A549 (cell line): ENCODE measurements around the gene XYLT1. TPM values are rescaled to one million over a fixed set of nuclear protein-coding genes. Genes with fewer than 3 reads are reported as not detected.

ENCODE experiments used
- ATAC-seq, 2 experiments: fragments of 200-7000 bp in 1 of 2; fragments of >200 bp in 1 of 2; cut with Nextera tagmentation in 1 of 2; cut with Tn5 transposase in 1 of 2; 3 replicates each; pipeline versions ENCODE4 v1.8.0 to v1.9.1; 2018 to 2020; ENCODE audit warnings: mild to moderate bottlenecking in 1 of 2, moderate library complexity in 1 of 2
- CTCF ChIA-PET: fragments of 300-600 bp; sonication (Branson Sonifier 250); formaldehyde crosslinking; extraction: SDS; loops from one replicate; lab custom pipeline; 2021; ENCODE audit warnings: antibody characterized with exemption, inconsistent platforms; lab: Yijun Ruan, JAX
- POLR2A ChIA-PET: fragments of 350-600 bp; formaldehyde crosslinking; extraction: SDS; loops from one replicate; lab custom pipeline; 2021; ENCODE audit warnings: antibody characterized with exemption, inconsistent platforms; lab: Yijun Ruan, JAX
- DNase-seq, 2 experiments: peaks; one replicate each; pipeline versions ENCODE4 v3.0.0 to v3.0.0-alpha.2; 2011 to 2016; ENCODE audit warnings: low read depth in 1 of 2, low spot score in 1 of 2
- FAIRE-seq: peaks from 2 replicates; lab custom pipeline; 2011; peaks lifted over from hg19 to GRCh38; lab: Jason Lieb, UNC
- H3K27ac ChIP-seq, 2 experiments: fragments of >200 bp; sonication (Bioruptor Twin); formaldehyde crosslinking; 3 replicates each; pipeline ENCODE4 v1.5.1; 2016 to 2017
- H3K4me1 ChIP-seq: fragments of >200 bp; sonication (Bioruptor Twin); formaldehyde crosslinking; 3 replicates; pipeline ENCODE4 v1.6.1; 2016
- H3K4me2 ChIP-seq: fragments of >200 bp; sonication (Bioruptor Twin); formaldehyde crosslinking; 3 replicates; pipeline ENCODE4 v1.6.1; 2016
- H3K4me3 ChIP-seq: fragments of >200 bp; sonication (Bioruptor Twin); formaldehyde crosslinking; 3 replicates; pipeline ENCODE4 v1.5.1; 2016
- H3K9me3 ChIP-seq: fragments of >200 bp; sonication (Bioruptor Twin); formaldehyde crosslinking; 3 replicates; pipeline ENCODE4 v1.6.1; 2016
- BHLHE40 ChIP-seq: IDR thresholded peaks from 2 replicates; pipeline ENCODE4 v1.6.1; 2012; ENCODE audit warnings: low read depth, low read length, inconsistent platforms
- CBX2 ChIP-seq: fragments of 200-600 bp; sonication (generic); IDR thresholded peaks from 2 replicates; pipeline ENCODE4 v1.6.1; 2016; ENCODE audit warnings: low read depth, mild to moderate bottlenecking, borderline replicate concordance
- CBX8 ChIP-seq: fragments of 200-600 bp; sonication (generic); IDR thresholded peaks from 2 replicates; pipeline ENCODE4 v1.6.1; 2016
- CEBPB ChIP-seq, 2 experiments: fragments of >200 bp in 1 of 2; sonication (Bioruptor Twin) in 1 of 2; formaldehyde crosslinking in 1 of 2; IDR thresholded peaks; 2 replicates each; pipeline ENCODE4 v1.6.1; 2012 to 2016
- CHD2 ChIP-seq: fragments of 150-350 bp; IDR thresholded peaks from 2 replicates; pipeline ENCODE4 v1.6.1; 2014; ENCODE audit warnings: low read length; ENCODE audit not compliant: partially characterized antibody
- CHD4 ChIP-seq: fragments of 200-600 bp; sonication (generic); IDR thresholded peaks from 2 replicates; pipeline ENCODE4 v1.6.1; 2016; ENCODE audit warnings: antibody characterized with exemption, mild to moderate bottlenecking, borderline replicate concordance
- EHF ChIP-seq: fragments of 250-450 bp; sonication (Bioruptor Pico); IDR thresholded peaks from 2 replicates; pipeline ENCODE4 v1.5.0; 2020; ENCODE audit warnings: mild to moderate bottlenecking
- ESRRA ChIP-seq: fragments of 150-350 bp; IDR thresholded peaks from 2 replicates; pipeline ENCODE4 v1.6.1; 2014; ENCODE audit warnings: mild to moderate bottlenecking, low read length, borderline replicate concordance
- FOSL2 ChIP-seq, 2 experiments: fragments of 450-650 bp in 1 of 2; fragments of >200 bp in 1 of 2; sonication (Bioruptor Twin) in 1 of 2; formaldehyde crosslinking; IDR thresholded peaks; 2 replicates each; pipeline versions ENCODE4 v1.5.0 to v1.6.1; 2016 to 2020; ENCODE audit warnings: mild to moderate bottlenecking in 1 of 2, moderate library complexity in 1 of 2
- FOXS1 ChIP-seq: fragments of 250-450 bp; sonication (Bioruptor Pico); IDR thresholded peaks from 2 replicates; pipeline ENCODE4 v1.5.0; 2020; ENCODE audit warnings: mild to moderate bottlenecking, moderate library complexity
- GATA3 ChIP-seq: IDR thresholded peaks from 2 replicates; pipeline ENCODE4 v1.6.1; 2012; ENCODE audit warnings: borderline replicate concordance
- HOXA7 ChIP-seq: fragments of 250-450 bp; sonication (Bioruptor Pico); IDR thresholded peaks from 2 replicates; pipeline ENCODE4 v1.5.0; 2020; ENCODE audit warnings: mild to moderate bottlenecking, moderate library complexity
- HOXB5 ChIP-seq: fragments of 250-450 bp; sonication (Bioruptor Pico); IDR thresholded peaks from 2 replicates; pipeline ENCODE4 v1.5.0; 2020; ENCODE audit warnings: mild to moderate bottlenecking, moderate library complexity
- JUN ChIP-seq, 2 experiments: fragments of >200 bp; sonication (Bioruptor Twin); formaldehyde crosslinking; IDR thresholded peaks; 2 replicates in 1 of 2; 3 replicates in 1 of 2; pipeline ENCODE4 v1.6.1; 2016 to 2017
- MAFK ChIP-seq: fragments of 450-650 bp; IDR thresholded peaks from 2 replicates; pipeline ENCODE4 v1.6.1; 2014; ENCODE audit not compliant: partially characterized antibody
- MYC ChIP-seq: IDR thresholded peaks from 2 replicates; pipeline ENCODE4 v1.6.1; 2012; ENCODE audit warnings: mild to moderate bottlenecking, inconsistent platforms, low read length, improper control_type of control experiment, borderline replicate concordance
- NFE2L2 ChIP-seq: fragments of 150-350 bp; conservative IDR thresholded peaks from 2 replicates; pipeline ENCODE4 v1.6.1; 2014; ENCODE audit warnings: low read length
- NPAS2 ChIP-seq: fragments of 250-450 bp; sonication (Bioruptor Pico); IDR thresholded peaks from 2 replicates; pipeline ENCODE4 v1.8.0; 2022; ENCODE audit warnings: mild to moderate bottlenecking, moderate library complexity, borderline replicate concordance
- NR3C1 ChIP-seq: fragments of >200 bp; sonication (Bioruptor Twin); formaldehyde crosslinking; IDR thresholded peaks from 3 replicates; pipeline ENCODE4 v1.6.1; 2017
- PHF8 ChIP-seq: fragments of 200-600 bp; sonication (generic); IDR thresholded peaks from 2 replicates; pipeline ENCODE4 v1.6.1; 2016; ENCODE audit warnings: low read depth, mild to moderate bottlenecking, antibody characterized with exemption, moderate library complexity, borderline replicate concordance
- POLR2A ChIP-seq: IDR thresholded peaks from 2 replicates; pipeline ENCODE4 v1.6.1; 2012; ENCODE audit warnings: mild to moderate bottlenecking, low read length
- POLR2AphosphoS2 ChIP-seq: conservative IDR thresholded peaks from 2 replicates; pipeline ENCODE4 v1.6.1; 2012; ENCODE audit warnings: low read length, improper control_type of control experiment, inconsistent platforms
- RAD21 ChIP-seq, 2 experiments: fragments of >200 bp in 1 of 2; sonication (Bioruptor Twin) in 1 of 2; formaldehyde crosslinking in 1 of 2; IDR thresholded peaks in 1 of 2; conservative IDR thresholded peaks in 1 of 2; 2 replicates in 1 of 2; 3 replicates in 1 of 2; pipeline ENCODE4 v1.6.1; 2012 to 2018; ENCODE audit warnings: inconsistent platforms in 1 of 2
- RARB ChIP-seq: fragments of 250-450 bp; sonication (Bioruptor Pico); IDR thresholded peaks from 2 replicates; pipeline ENCODE4 v1.8.0; 2021; ENCODE audit warnings: mild to moderate bottlenecking, moderate library complexity
- RCOR1 ChIP-seq: fragments of 150-350 bp; IDR thresholded peaks from 2 replicates; pipeline ENCODE4 v1.6.1; 2014; ENCODE audit warnings: antibody characterized with exemption, low read length, low read depth
- SMC3 ChIP-seq: fragments of >200 bp; sonication (Bioruptor Twin); formaldehyde crosslinking; IDR thresholded peaks from 3 replicates; pipeline ENCODE4 v1.6.1; 2018; ENCODE audit warnings: inconsistent platforms
- SREBF2 ChIP-seq: fragments of 450-650 bp; IDR thresholded peaks from 2 replicates; pipeline ENCODE4 v1.6.1; 2014; ENCODE audit warnings: mild to moderate bottlenecking, moderate library complexity
- TFCP2L1 ChIP-seq: fragments of 250-450 bp; sonication (Bioruptor Pico); IDR thresholded peaks from 2 replicates; pipeline ENCODE4 v1.5.0; 2021; ENCODE audit warnings: mild to moderate bottlenecking
- TP53 ChIP-seq: fragments of 250-450 bp; sonication (Bioruptor Pico); IDR thresholded peaks from 2 replicates; pipeline ENCODE4 v1.5.0; 2021; ENCODE audit warnings: mild to moderate bottlenecking, moderate library complexity
- ZC3H11A ChIP-seq: fragments of 450-650 bp; IDR thresholded peaks from 2 replicates; pipeline ENCODE4 v1.6.1; 2014; ENCODE audit warnings: antibody characterized with exemption, mild to moderate bottlenecking
- WGBS: methylation state at CpG from one replicate; pipeline ENCODE4 v1.1.6; 2017; ENCODE audit errors: missing lambda C conversion rate; 5-methylcytosine and 5-hydroxymethylcytosine counted together
- polyA plus RNA-seq, 4 experiments: library from polyadenylated mRNA; depleted of rRNA in 3 of 4; stranded (reverse); fragments of >200 nt; fragmentation: RNase III in 1 of 4; extraction: RNeasy Plus Mini Kit Qiagen cat#74134 plus additional on column Dnase treatment in 1 of 4; gene quantifications; 2 replicates in 3 of 4; 3 replicates in 1 of 4; pipeline ENCODE4 v1.2.3, GENCODE V29; 2011 to 2017
- TF ChIP-seq, protein P1 (sequence below): IDR thresholded peaks from 2 replicates; pipeline ENCODE4 v1.6.1; 2012
- TF ChIP-seq, protein P2 (sequence below): fragments of 450-650 bp; IDR thresholded peaks from 2 replicates; pipeline ENCODE4 v1.6.1; 2014; ENCODE audit warnings: antibody characterized with exemption
- TF ChIP-seq, protein P3 (sequence below): fragments of 150-350 bp; IDR thresholded peaks from 2 replicates; pipeline ENCODE4 v1.6.1; 2014; ENCODE audit warnings: low read depth, mild to moderate bottlenecking, low read length
- TF ChIP-seq, protein P4 (sequence below): fragments of >200 bp; sonication (Bioruptor Twin); formaldehyde crosslinking; IDR thresholded peaks from 2 replicates; pipeline ENCODE4 v1.6.1; 2016

XYLT1 gene
- polyA plus RNA-seq, 2 of the 4 experiments (the other 2 are of a cell fraction) = 0.78 to 0.88 TPM

DNA sequence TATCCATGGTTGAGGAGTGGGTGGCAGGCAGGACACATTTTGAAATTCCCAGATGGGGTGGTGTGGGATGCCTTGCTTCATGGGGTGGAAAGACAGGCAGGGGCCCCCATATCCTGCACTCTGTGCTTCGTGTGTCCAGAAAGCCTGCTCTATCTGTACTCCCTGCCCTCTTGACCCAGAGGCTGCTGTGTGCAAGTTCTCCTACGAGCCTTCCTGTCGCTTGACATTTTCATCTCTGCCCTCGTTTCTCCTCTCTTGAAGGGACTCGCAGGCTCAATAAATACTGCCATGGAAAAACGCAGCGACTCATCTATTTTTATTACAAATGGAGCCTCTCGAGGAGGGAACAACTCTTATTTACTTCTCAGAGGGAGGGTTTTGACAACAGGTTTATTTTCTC, 254.8 kb downstream of the XYLT1 start (continued):
- no peak for TF ChIP-seq CHD2
- TF ChIP-seq SREBF2 = no peak
- no peak for TF ChIP-seq RAD21 (conservative IDR thresholded peaks at IDR 0.05 in 1 of 2, IDR thresholded peaks at IDR 0.05 in 1 of 2)
- TF ChIP-seq NFE2L2 = no peak
- TF ChIP-seq PHF8 = no peak
- no peak for TF ChIP-seq CHD4
- no peak for TF ChIP-seq FOSL2 (IDR thresholded peaks at IDR 0.05)
- TF ChIP-seq FOSL2 (CRISPR knock-in tag; IDR thresholded peaks at IDR 0.05) = no peak
- no peak for TF ChIP-seq ESRRA
- TF ChIP-seq POLR2A = no peak
- TF ChIP-seq NR3C1 = no peak
- TF ChIP-seq EHF (CRISPR knock-in tag) = no peak
- no peak for TF ChIP-seq POLR2AphosphoS2

DNA sequence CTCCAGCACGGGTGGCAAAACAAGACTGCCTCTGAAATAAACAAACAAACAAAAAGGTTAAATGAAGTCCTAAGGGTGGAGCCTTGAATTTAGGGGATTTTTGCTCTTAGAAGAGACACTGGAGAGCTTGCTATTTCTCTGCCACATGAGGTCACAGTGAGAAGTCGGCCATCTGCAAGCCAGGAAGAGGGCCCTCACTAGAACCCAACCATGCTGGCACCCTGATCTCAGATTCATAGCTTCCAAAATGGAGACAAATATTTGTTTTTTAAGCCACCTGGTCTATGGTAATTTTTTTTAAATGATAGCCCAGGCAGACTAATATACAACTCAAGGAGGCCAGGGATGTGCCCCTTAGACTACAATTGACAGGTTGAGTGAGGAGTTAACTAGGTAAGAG, 255.5 kb downstream of the XYLT1 start:
- Histone ChIP-seq H3K4me1 (no peaks in the 10 kb centered on the region), H3K27ac (no peak overlapping the region), H3K4me2 (no peak overlapping the region), H3K4me3 (no peak overlapping the region), H3K9me3 (peaks cover 11% of the 10 kb centered on the region; the same call in 1 of the 3 replicates)
- ATAC-seq (no peak), FAIRE-seq (no peak), DNase-seq (no peak)
- ChIA-PET POLR2A (no interaction called here), CTCF (no interaction called here)
- TF ChIP-seq RCOR1 (no peak), BHLHE40 (no peak), CBX8 (no peak), MYC (no peak), JUN (IDR thresholded peaks at IDR 0.05) (no peak), GATA3 (no peak), HOXA7 (no peak), ZC3H11A (no peak), CEBPB (IDR thresholded peaks at IDR 0.05) (no peak), SMC3 (no peak), RARB (CRISPR knock-in tag) (no peak), HOXB5 (CRISPR knock-in tag) (no peak), NR3C1 (no peak), NPAS2 (CRISPR knock-in tag) (no peak)
- TF ChIP-seq, protein P1, sequence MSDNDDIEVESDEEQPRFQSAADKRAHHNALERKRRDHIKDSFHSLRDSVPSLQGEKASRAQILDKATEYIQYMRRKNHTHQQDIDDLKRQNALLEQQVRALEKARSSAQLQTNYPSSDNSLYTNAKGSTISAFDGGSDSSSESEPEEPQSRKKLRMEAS = no peak
- TF ChIP-seq, protein P2, sequence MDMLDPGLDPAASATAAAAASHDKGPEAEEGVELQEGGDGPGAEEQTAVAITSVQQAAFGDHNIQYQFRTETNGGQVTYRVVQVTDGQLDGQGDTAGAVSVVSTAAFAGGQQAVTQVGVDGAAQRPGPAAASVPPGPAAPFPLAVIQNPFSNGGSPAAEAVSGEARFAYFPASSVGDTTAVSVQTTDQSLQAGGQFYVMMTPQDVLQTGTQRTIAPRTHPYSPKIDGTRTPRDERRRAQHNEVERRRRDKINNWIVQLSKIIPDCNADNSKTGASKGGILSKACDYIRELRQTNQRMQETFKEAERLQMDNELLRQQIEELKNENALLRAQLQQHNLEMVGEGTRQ = no peak
- WGBS = 3% methylated on average over 2 of the region's 2 CpGs

DNA sequence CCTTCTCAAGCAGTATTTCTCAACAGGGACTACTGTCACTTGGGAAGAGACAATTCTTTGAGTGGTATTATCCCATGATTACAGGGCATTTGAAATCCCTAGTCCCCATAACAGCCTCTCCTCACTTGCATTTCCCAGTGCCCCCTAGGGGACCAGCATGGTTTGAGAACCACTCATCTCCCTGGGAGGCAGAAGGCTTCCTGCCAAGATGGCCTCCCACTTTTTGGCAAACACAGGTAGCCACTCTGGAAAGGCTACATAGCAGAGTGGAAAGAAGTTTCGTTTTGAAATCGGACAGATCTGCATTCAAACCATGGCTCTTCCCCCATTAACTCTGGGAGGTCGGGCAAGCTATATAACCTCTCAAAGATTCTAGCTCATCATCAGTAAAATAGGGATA, 256.8 kb downstream of the XYLT1 start:
- POLR2A ChIA-PET = no interaction called here

More for the DNA sequence above, 256.8 kb downstream of the XYLT1 start:
- DNase-seq (no peak), ATAC-seq (no peak), FAIRE-seq (no peak)
- CTCF ChIA-PET = interaction anchor here (0.6 kb wide), 1 partner anchor 152 kb away, joined by 3 read pairs; no protein-coding TSS in a partner anchor
- Histone ChIP-seq H3K4me1 (no peaks in the 10 kb centered on the region), H3K4me3 (no peak overlapping the region), H3K27ac (no peak overlapping the region), H3K4me2 (no peak overlapping the region), H3K9me3 (peaks cover 11% of the 10 kb centered on the region; the same call in 1 of the 3 replicates)
- TF ChIP-seq ESRRA = no peak
- TF ChIP-seq HOXA7 = no peak
- TF ChIP-seq FOXS1 (CRISPR knock-in tag) = no peak
- TF ChIP-seq, protein P1 = no peak
- no peak for TF ChIP-seq TP53
- TF ChIP-seq, protein P3, sequence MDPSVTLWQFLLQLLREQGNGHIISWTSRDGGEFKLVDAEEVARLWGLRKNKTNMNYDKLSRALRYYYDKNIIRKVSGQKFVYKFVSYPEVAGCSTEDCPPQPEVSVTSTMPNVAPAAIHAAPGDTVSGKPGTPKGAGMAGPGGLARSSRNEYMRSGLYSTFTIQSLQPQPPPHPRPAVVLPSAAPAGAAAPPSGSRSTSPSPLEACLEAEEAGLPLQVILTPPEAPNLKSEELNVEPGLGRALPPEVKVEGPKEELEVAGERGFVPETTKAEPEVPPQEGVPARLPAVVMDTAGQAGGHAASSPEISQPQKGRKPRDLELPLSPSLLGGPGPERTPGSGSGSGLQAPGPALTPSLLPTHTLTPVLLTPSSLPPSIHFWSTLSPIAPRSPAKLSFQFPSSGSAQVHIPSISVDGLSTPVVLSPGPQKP = no peak
- TF ChIP-seq RAD21 (conservative IDR thresholded peaks at IDR 0.05 in 1 of 2, IDR thresholded peaks at IDR 0.05 in 1 of 2) = no peak
- no peak for TF ChIP-seq CHD4
- TF ChIP-seq CBX2 = no peak
- TF ChIP-seq, protein P4, sequence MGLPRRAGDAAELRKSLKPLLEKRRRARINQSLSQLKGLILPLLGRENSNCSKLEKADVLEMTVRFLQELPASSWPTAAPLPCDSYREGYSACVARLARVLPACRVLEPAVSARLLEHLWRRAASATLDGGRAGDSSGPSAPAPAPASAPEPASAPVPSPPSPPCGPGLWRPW = no peak
- TF ChIP-seq TFCP2L1 (CRISPR knock-in tag) = no peak
- TF ChIP-seq MAFK = no peak
- WGBS = 0% methylated on average over 3 of the region's 3 CpGs
